Fibroblast of upper back skin (primary cell): Measurements from ENCODE around the gene ELAVL3.
"Not testable (repeated sequence)": the region's sequence is repeated elsewhere in the genome, so short reads cannot be mapped to it uniquely, and the experiment has no call there.

Experiments used
- DNase-seq: peaks from one replicate; pipeline ENCODE4 v3.0.0-alpha.2; 2013

ELAVL3 gene

GRCh38 chr19:11458236-11458900 is 22.5 kb downstream of the ELAVL3 start:
- DNase-seq, result no peak

GRCh38 chr19:11457831-11458230 is 23.0 kb downstream of the ELAVL3 start:
- DNase-seq, result no peak

GRCh38 chr19:11457115-11457514 is 23.7 kb downstream of the ELAVL3 start:
- DNase-seq, result no peak

GRCh38 chr19:11456659-11457058 is 24.2 kb downstream of the ELAVL3 start:
- no peak for DNase-seq

GRCh38 chr19:11455233-11455554 is 25.7 kb downstream of the ELAVL3 start:
- not testable (repeated sequence) for DNase-seq

GRCh38 chr19:11453468-11454341 is 27.1 kb downstream of the ELAVL3 start:
- no peak for DNase-seq

GRCh38 chr19:11452620-11453310 is 28.1 kb downstream of the ELAVL3 start:
- DNase-seq, result no peak

GRCh38 chr19:11451871-11452619 is 28.8 kb downstream of the ELAVL3 start:
- no peak for DNase-seq

GRCh38 chr19:11451327-11451870 is 29.4 kb downstream of the ELAVL3 start:
- no peak for DNase-seq

- DNase-seq, result no peak
These were observed 30.1 kb downstream of the ELAVL3 start for GRCh38 chr19:11450570-11451326.

- DNase-seq, result no peak
These were observed 31.8 kb downstream of the ELAVL3 start for GRCh38 chr19:11448923-11449554.

GRCh38 chr19:11448410-11448809 is 32.4 kb downstream of the ELAVL3 start:
- no peak for DNase-seq

- DNase-seq, result no peak
These were observed 33.2 kb downstream of the ELAVL3 start for GRCh38 chr19:11447347-11448262.

- DNase-seq, result no peak
These were observed 34.1 kb downstream of the ELAVL3 start for GRCh38 chr19:11446652-11447301.

GRCh38 chr19:11446271-11446651 is 34.6 kb downstream of the ELAVL3 start:
- DNase-seq, result no peak

- no peak for DNase-seq
These were observed 35.7 kb downstream of the ELAVL3 start for GRCh38 chr19:11445141-11445540.

GRCh38 chr19:11444059-11444458 is 36.8 kb downstream of the ELAVL3 start:
- DNase-seq, result no peak

- no peak for DNase-seq
These were observed 42.9 kb downstream of the ELAVL3 start for GRCh38 chr19:11437955-11438354.

GRCh38 chr19:11435833-11436313 is 45.0 kb downstream of the ELAVL3 start:
- DNase-seq, result no peak
